AG08396 (cell line): ENCODE results near the gene PDK3.

ENCODE experiments used
- DNase-seq: peaks from one replicate; pipeline ENCODE4 v3.0.0; 2012; ENCODE audit warnings: low spot score, mixed read lengths

Gene PDK3

GRCh38 chrX:24464836-24465531, at the start of gene PDK3:
TSS of gene PDK3 (plus strand) at chrX:24465286. CDS start at chrX:24465456, 170 bp downstream.
- peak; percentile 84 for DNase-seq

GRCh38 chrX:24415921-24416320, 49.2 kb upstream of the PDK3 start:
- no peak for DNase-seq

GRCh38 chrX:24423960-24424359, 41.1 kb upstream of the PDK3 start:
- no peak for DNase-seq

- peak; percentile 49 for DNase-seq
Measured at GRCh38 chrX:24424948-24425347, 40.1 kb upstream of the PDK3 start.

GRCh38 chrX:24425806-24426205, 39.3 kb upstream of the PDK3 start:
- DNase-seq: no peak

- DNase-seq: no peak
Measured at GRCh38 chrX:24426340-24426913, 38.7 kb upstream of the PDK3 start.

GRCh38 chrX:24426921-24427746, 38.0 kb upstream of the PDK3 start:
- no peak for DNase-seq

- DNase-seq: no peak
Measured at GRCh38 chrX:24427747-24428019, 37.4 kb upstream of the PDK3 start.

- no peak for DNase-seq
Measured at GRCh38 chrX:24428516-24428915, 36.6 kb upstream of the PDK3 start.

GRCh38 chrX:24435060-24435459, 30.0 kb upstream of the PDK3 start:
- no peak for DNase-seq

GRCh38 chrX:24443918-24444317, 21.2 kb upstream of the PDK3 start:
- no peak for DNase-seq

- DNase-seq: no peak
Measured at GRCh38 chrX:24444645-24445044, 20.4 kb upstream of the PDK3 start.

- no peak for DNase-seq
Measured at GRCh38 chrX:24448762-24449250, 16.3 kb upstream of the PDK3 start.

- no peak for DNase-seq
Measured at GRCh38 chrX:24463077-24463476, 2.0 kb upstream of the PDK3 start.

GRCh38 chrX:24464498-24464835, 619 bp upstream of the PDK3 start:
- DNase-seq: no peak

- DNase-seq: no peak
Measured at GRCh38 chrX:24465532-24465865, 413 bp downstream of the PDK3 start.

- no peak for DNase-seq
Measured at GRCh38 chrX:24466025-24466424, 939 bp downstream of the PDK3 start.

- no peak for DNase-seq
Measured at GRCh38 chrX:24468245-24468644, 3.2 kb downstream of the PDK3 start.

GRCh38 chrX:24471808-24472207, 6.7 kb downstream of the PDK3 start:
- no peak for DNase-seq

- no peak for DNase-seq
Measured at GRCh38 chrX:24475480-24475879, 10.4 kb downstream of the PDK3 start.

- no peak for DNase-seq
Measured at GRCh38 chrX:24478509-24478908, 13.4 kb downstream of the PDK3 start.

GRCh38 chrX:24479924-24480323, 14.8 kb downstream of the PDK3 start:
- no peak for DNase-seq

- DNase-seq: no peak
Measured at GRCh38 chrX:24480400-24480865, 15.3 kb downstream of the PDK3 start.
